SK-N-MC (cell line): Measurements from ENCODE around the gene TLCD3A.
"Not testable (repeated sequence)": the region's sequence is repeated elsewhere in the genome, so short reads cannot be mapped to it uniquely, and the experiment has no call there.

Experiments used
- EZH2 ChIP-seq: fragments of 200-600 bp; sonication (generic); IDR thresholded peaks from one replicate; pipeline ENCODE4 v1.6.1; 2017; ENCODE audit warnings: antibody characterized with exemption
- FOXP2 ChIP-seq: optimal IDR thresholded peaks from 2 replicates; pipeline ENCODE3; 2011; ENCODE audit warnings: mild to moderate bottlenecking, moderate library complexity; ENCODE audit not compliant: insufficient read depth; ENCODE audit errors: extremely low read length, control extremely low read depth

GRCh38 chr17:698096-698495, 34.3 kb upstream of the TLCD3A start:
- not testable (repeated sequence) for TF ChIP-seq EZH2, FOXP2
